ENCODE results near the gene CD48.

The CD48 gene

DNA sequence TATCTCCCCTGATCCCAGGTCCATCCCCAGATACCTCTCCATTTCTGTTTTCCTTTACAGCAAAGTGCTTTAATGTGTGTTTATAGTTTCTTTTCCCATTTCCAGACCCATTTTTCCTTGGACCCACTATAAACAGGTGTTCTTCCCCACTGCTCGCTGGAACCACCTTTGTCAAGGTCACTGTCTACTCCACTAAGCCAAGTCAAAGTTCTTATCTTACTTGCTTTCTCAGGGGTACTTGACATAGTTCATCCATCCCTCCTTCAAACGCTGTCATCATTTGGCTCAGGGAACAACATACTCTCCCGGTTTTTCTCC lies 73.1 kb downstream of the CD48 start:
- H3K4me3 ChIP-seq (ENCODE audit: control insufficient read depth, low read depth, low read length): no peak overlapping the region
- no peak for DNase-seq (ENCODE audit: low read depth)
- no peak for TF ChIP-seq CTCF (IDR thresholded peaks at IDR 0.05; ENCODE audit: control insufficient read depth, insufficient read depth, low read depth, low read length, missing control alignments)

DNA sequence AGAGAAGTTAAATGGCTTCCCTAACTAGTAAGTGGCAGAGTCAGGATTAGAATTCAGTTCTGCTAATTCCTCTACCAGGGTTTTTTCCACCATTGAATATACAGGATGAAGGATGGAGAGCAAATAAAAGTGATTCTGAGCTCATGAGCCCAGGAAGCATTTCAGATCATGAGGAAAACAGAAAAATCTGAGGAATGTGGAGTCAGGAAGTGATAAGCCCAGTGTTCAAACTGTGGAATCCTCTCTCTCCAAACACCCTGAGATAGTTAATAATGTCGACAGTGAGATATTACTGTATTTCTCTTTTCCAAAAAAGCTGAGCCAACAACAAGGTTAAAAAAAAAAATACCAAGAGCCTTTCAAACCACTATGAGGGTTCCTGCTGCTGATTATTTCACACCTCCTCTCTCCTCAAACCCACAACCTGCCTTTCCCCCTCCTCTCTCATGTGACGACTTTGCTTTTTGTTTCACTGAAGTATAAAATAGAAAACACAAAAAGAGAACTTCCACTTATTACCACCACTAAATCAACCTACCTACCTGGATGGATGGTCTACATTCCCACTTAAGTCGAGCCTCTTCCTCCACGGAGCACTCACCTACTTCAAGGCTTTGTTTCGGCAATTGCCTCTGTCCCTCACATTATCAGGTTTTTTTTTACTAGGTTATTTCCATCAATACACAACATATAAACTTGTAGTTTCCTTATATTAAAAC lies 73.6 kb downstream of the CD48 start:
- H3K4me3 ChIP-seq (ENCODE audit: control insufficient read depth, low read depth, low read length): no peak overlapping the region
- TF ChIP-seq CTCF (IDR thresholded peaks at IDR 0.05; ENCODE audit: control insufficient read depth, insufficient read depth, low read depth, low read length, missing control alignments): no peak
- no peak for DNase-seq (ENCODE audit: low read depth)

DNA sequence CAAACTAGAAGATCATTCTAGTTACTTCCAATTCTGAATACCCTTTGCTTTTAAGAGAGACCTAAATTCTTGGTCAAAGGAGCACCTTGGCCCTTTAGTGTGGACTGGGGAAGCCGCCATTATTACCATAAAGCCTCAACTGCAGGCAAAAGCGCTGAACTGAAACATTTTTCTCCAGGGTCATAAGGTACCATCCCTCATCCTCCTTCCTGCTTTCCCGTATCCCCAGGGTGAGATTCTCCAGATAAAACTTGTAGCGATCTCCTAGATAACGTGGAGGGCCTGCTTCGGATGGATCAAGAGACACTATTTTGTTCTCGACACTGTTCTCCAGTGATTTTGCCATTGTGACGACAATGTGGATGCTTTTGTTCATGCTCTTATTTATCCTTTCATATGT lies 74.6 kb downstream of the CD48 start:
- TF ChIP-seq CTCF (IDR thresholded peaks at IDR 0.05; ENCODE audit: control insufficient read depth, insufficient read depth, low read depth, low read length, missing control alignments): no peak
- no peak for DNase-seq (ENCODE audit: low read depth)
- H3K4me3 ChIP-seq (ENCODE audit: control insufficient read depth, low read depth, low read length): no peak overlapping the region

DNA sequence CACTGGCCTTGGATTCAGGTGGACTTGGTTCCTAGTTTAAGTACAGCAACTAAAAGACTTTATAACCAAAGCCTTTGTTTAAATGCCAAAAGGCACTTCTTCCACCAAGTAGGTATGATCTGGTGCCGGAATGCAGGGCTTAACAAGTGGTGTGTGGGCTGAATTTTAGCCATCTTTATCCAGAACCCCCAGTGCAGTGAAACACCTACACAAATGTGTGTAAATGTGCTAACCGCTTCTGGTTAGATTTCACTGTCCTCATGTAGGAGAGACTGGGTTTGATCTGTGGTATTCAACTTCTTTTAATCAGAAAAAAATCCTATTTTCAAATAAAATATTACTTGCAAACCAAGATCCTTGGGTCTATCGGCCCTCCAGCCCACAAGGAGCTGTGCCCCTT lies 75.1 kb downstream of the CD48 start:
- TF ChIP-seq CTCF (IDR thresholded peaks at IDR 0.05; ENCODE audit: control insufficient read depth, insufficient read depth, low read depth, low read length, missing control alignments): no peak
- DNase-seq (ENCODE audit: low read depth): no peak
- no peak overlapping the region for H3K4me3 ChIP-seq (ENCODE audit: control insufficient read depth, low read depth, low read length)

- H3K4me3 ChIP-seq (ENCODE audit: control insufficient read depth, low read depth, low read length): no peak overlapping the region
- no peak for DNase-seq (ENCODE audit: low read depth)
- no peak for TF ChIP-seq CTCF (IDR thresholded peaks at IDR 0.05; ENCODE audit: control insufficient read depth, insufficient read depth, low read depth, low read length, missing control alignments)
Measured at GRCh38 chr1:160636076-160636475, 75.5 kb downstream of the CD48 start.

DNA sequence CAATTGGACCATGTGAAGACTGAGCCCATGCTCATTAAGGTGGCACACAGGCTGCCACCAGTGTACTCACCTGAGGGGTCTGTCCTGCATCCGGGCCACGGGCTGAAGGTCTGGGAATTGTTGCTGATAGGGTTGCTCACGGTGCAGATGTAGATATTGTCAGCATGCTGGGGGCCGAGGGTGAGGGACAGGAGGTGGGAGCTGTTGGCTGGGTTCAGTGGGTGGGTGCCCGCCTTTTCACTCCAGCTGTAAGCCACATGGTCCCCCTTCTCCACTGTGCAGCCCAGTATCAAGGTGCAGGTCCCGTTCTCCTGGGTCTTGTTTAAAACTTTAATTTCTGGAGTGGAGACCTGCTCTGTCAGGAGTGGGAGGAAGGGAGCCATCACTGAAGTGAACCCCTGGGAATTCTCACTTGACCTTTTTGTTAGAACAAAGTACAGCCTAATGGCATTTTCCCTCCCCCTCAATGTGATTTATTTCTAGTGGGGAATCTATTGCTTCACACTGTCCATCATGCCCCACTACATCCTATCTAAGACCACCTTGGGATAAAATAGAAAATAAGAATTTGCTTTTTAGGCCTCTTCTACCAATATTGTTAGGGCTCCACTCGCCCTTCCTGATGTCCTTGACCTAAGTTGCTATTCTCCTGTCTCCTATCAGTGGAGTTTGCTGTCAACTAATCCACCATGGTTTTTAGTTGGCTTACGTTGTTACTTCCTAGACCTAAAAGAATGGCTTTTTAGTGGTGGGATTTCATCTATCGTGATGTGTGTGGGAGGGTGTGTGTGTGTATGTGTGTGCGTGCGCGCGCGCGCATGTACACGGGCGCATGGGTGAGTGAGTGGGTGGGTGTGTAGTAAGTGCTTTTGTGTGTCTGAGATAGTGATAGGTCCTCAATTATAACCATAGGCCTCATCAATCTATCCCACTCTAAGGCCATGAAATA lies 76.8 kb downstream of the CD48 start:
- DNase-seq (ENCODE audit: low read depth): no peak
- no peak for TF ChIP-seq CTCF (IDR thresholded peaks at IDR 0.05; ENCODE audit: control insufficient read depth, insufficient read depth, low read depth, low read length, missing control alignments)
- H3K4me3 ChIP-seq (ENCODE audit: control insufficient read depth, low read depth, low read length): no peak overlapping the region

Data from AG09309 (cell line).